C4-2B (cell line): ENCODE results near the gene TPM1.

Experiments
- H3K27ac ChIP-seq: fragments of 450-650 bp; 2 replicates; pipeline ENCODE4 v1.5.1; 2017
- CTCF ChIP-seq: fragments of 450-650 bp; conservative IDR thresholded peaks from 2 replicates; pipeline ENCODE4 v1.5.1; 2017; ENCODE audit warnings: mild to moderate bottlenecking
- ZFX ChIP-seq: fragments of 450-650 bp; IDR thresholded peaks from 2 replicates; pipeline ENCODE4 v1.6.1; 2017

TPM1 gene

GRCh38 chr15:63067306-63067705 lies 24.8 kb downstream of the TPM1 start:
- no peak overlapping the region for H3K27ac ChIP-seq
- TF ChIP-seq CTCF: no peak
- no peak for TF ChIP-seq ZFX

GRCh38 chr15:63067976-63068743 lies 25.6 kb downstream of the TPM1 start:
- TF ChIP-seq CTCF (no peak), ZFX (no peak)
- no peak overlapping the region for H3K27ac ChIP-seq

- no peak for TF ChIP-seq CTCF
- no peak for TF ChIP-seq ZFX
- H3K27ac ChIP-seq: no peak overlapping the region
Observed at GRCh38 chr15:63069616-63070090, 27.1 kb downstream of the TPM1 start.

- TF ChIP-seq CTCF (no peak), ZFX (no peak)
- H3K27ac ChIP-seq: no peak overlapping the region
Observed at GRCh38 chr15:63070681-63071129, 28.2 kb downstream of the TPM1 start.

- TF ChIP-seq CTCF (no peak), ZFX (no peak)
- H3K27ac ChIP-seq: no peak overlapping the region
Observed at GRCh38 chr15:63071288-63071909, 28.9 kb downstream of the TPM1 start.

- no peak for TF ChIP-seq ZFX
- no peak for TF ChIP-seq CTCF
- no peak overlapping the region for H3K27ac ChIP-seq
Observed at GRCh38 chr15:63072023-63072650, 29.6 kb downstream of the TPM1 start.

GRCh38 chr15:63072809-63073277 lies 30.3 kb downstream of the TPM1 start:
- TF ChIP-seq CTCF (no peak), ZFX (no peak)
- H3K27ac ChIP-seq: no peak overlapping the region
